HUES48 (cell line): ENCODE results near the gene CITED1.
"Not testable (repeated sequence)": the region's sequence is repeated elsewhere in the genome, so short reads cannot be mapped to it uniquely, and the experiment has no call there.

Source experiments
- H3K27ac ChIP-seq: one replicate; pipeline ENCODE4 v1.7.0; 2013; ENCODE audit warnings: low read depth, low read length, inconsistent platforms
- H3K27me3 ChIP-seq: 2 replicates; pipeline ENCODE4 v1.6.1; 2013; ENCODE audit warnings: mild to moderate bottlenecking, low read length; ENCODE audit not compliant: control insufficient read depth, insufficient read depth
- H3K36me3 ChIP-seq: 2 replicates; pipeline ENCODE4 v1.6.1; 2013; ENCODE audit warnings: low read length; ENCODE audit not compliant: control insufficient read depth, insufficient read depth
- H3K4me1 ChIP-seq: 2 replicates; pipeline ENCODE4 v1.6.1; 2013; ENCODE audit warnings: mild to moderate bottlenecking, low read length; ENCODE audit not compliant: control insufficient read depth, insufficient read depth
- H3K4me3 ChIP-seq: 2 replicates; pipeline ENCODE4 v1.5.1; 2013; ENCODE audit warnings: mild to moderate bottlenecking, low read depth, low read length
- H3K9ac ChIP-seq: 2 replicates; pipeline ENCODE4 v1.6.1; 2013; ENCODE audit warnings: mild to moderate bottlenecking, low read depth, low read length, moderate library complexity
- H3K9me3 ChIP-seq: 2 replicates; pipeline ENCODE4 v1.6.1; 2013; ENCODE audit warnings: low read length; ENCODE audit not compliant: control insufficient read depth, insufficient read depth

The CITED1 gene

DNA sequence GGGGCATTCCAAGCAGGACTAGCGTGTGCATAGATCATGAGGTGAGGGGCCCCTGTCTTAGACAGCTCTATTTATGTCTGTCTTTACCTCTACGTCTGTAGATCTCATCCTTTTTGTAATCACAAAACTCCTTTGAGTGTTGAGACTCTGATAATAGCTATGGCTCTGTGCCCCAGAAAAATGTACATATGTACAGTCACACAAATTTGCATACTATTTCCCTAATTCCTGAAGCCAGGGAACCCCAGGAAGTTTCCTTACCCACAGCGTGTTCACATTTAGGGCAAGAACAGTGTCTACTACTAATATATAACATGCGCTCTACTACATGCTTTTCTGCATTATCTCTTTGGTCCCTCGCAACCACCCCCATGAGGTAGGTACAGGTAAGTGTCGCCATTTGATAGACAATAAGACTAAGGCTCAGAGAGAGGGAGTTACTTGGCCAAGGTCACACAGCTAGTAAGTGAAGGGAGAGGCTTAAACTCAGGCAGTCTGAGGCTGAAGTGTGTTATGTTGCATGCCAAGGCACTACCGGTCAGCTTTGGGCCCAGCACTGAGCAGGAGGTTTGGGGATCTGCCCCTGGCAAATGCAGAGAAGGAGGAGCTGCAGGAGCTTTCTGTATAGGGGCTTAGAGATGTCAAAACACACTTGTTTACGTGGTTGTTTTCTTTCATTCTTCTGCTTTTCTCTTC, 21.0 kb upstream of the CITED1 start:
- Histone ChIP-seq H3K9me3 (no peaks in the 10 kb centered on the region), H3K4me1 (no peaks in the 10 kb centered on the region; the same call in 1 of the 2 replicates), H3K9ac (no peak overlapping the region), H3K27ac (no peak overlapping the region), H3K27me3 (no peaks in the 10 kb centered on the region), H3K36me3 (no peaks in the 10 kb centered on the region), H3K4me3 (no peak overlapping the region)

DNA sequence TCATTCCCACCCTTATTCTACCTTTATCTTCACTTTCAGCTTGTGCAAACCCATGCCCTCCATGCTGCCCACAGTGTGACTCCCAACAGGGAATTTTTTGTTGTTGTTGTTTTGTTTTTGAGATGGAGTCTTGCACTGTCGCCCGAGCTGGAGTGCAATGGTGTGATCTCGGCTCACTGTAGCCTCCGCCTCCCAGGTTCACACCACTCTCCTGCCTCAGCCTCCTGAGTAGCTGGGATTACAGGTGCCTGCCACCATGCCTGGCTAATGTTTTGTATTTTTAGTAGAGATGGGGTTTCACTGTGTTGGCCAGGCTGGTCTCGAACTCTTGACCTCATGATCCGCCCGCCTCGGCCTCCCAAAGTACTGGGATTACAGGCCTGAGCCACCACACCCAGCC, 13.9 kb upstream of the CITED1 start:
- not testable (repeated sequence) for H3K4me1 ChIP-seq

DNA sequence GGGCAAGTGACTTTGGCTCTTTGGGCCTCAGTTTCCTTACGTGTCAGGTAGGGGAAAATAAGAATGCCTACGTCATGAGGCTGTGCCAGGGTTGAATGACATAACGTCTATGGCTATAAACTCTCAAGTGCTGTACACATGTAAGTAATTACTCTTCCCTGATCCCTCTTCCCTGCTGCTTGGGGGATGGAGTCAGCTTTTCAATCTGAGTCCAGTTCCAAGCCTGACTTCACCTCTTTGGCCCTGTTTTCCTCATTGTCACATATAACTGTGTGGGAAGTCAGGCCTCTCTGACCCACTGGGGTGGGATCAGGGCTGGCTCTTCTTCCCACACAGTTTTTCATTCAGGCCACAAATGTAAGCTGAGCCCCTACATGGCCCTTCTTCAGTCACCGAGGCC, 11.4 kb upstream of the CITED1 start:
- Histone ChIP-seq H3K9me3 (peaks cover 10% of the 10 kb centered on the region; the same call in 1 of the 2 replicates), H3K27me3 (peaks cover 30% of the 10 kb centered on the region), H3K4me3 (no peak overlapping the region), H3K27ac (no peak overlapping the region), H3K9ac (no peak overlapping the region), H3K4me1 (peaks cover 8% of the 10 kb centered on the region), H3K36me3 (no peaks in the 10 kb centered on the region)

More for the DNA sequence above, 13.9 kb upstream of the CITED1 start:
- H3K9me3 ChIP-seq = peaks cover 10% of the 10 kb centered on the region; the same call in 1 of the 2 replicates
- H3K9ac ChIP-seq, H3K36me3 ChIP-seq, H3K27ac ChIP-seq, H3K4me3 ChIP-seq: not testable (repeated sequence)
- 0 out of 2 replicates have a peak, but pooled peaks cover 11% of the 10 kb centered on the region for H3K27me3 ChIP-seq

DNA sequence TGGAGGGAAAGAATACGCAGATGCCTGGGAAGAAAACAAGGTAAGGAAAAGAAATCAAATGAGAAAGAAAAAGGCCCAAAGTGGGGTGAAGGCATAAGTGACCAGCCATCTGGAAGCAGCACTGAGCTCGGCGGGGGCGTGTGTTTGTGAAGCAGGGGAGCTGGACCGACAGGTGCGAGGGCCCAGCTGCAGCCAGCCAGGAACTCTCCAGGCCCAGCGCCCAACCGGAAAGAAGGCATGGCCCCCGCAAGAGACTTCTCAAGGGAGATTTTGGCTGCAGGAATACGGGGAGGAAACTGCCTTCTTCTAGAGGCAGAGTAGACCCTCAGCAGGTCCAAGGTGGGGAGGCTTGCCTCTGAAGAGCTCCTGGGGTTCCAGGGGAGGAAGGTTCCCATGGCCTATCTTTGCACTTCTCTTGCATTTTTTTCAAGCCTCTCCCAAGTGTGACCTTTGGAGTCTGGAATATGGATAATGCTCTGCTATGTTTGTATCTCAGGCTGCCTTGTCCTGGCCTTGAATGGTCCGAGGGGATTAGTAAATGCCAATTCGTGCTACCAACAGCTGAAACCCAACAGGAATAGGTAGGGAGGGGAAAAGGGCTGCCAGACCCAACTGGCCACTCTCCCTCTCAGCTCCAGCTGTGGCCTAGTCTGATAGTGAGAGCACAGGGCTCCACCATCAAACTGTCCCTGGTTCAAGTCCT, 10.8 kb upstream of the CITED1 start:
- peaks cover 30% of the 10 kb centered on the region for H3K27me3 ChIP-seq
- no peak overlapping the region for H3K27ac ChIP-seq
- peaks cover 8% of the 10 kb centered on the region for H3K4me1 ChIP-seq
- peaks cover 10% of the 10 kb centered on the region; the same call in 1 of the 2 replicates for H3K9me3 ChIP-seq
- H3K9ac ChIP-seq = no peak overlapping the region
- no peak overlapping the region for H3K4me3 ChIP-seq
- H3K36me3 ChIP-seq = no peaks in the 10 kb centered on the region

DNA sequence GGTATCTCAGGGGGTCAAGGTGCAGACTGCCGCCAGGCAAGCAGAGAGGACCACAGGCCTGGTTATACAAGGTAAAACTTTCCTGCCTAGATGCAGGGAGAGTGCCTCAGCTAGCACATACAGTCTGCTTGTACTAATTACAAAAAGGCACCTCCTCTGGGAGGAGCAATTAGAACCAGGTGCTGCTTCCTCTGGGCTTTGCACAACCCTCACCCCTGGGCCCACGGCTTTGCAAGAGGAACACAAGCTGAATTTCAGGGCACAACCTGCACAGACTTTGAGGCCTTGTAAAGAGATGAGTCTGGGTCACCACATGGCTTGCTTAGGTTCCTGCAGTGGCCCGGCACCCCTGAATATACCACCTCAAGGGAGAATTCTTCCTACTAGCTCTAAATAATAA, 9.2 kb upstream of the CITED1 start:
- Histone ChIP-seq H3K27ac (no peak overlapping the region), H3K36me3 (no peaks in the 10 kb centered on the region), H3K27me3 (peaks cover 40% of the 10 kb centered on the region), H3K9me3 (peaks cover 10% of the 10 kb centered on the region; the same call in 1 of the 2 replicates), H3K4me1 (peaks cover 8% of the 10 kb centered on the region), H3K9ac (no peak overlapping the region), H3K4me3 (no peak overlapping the region)

DNA sequence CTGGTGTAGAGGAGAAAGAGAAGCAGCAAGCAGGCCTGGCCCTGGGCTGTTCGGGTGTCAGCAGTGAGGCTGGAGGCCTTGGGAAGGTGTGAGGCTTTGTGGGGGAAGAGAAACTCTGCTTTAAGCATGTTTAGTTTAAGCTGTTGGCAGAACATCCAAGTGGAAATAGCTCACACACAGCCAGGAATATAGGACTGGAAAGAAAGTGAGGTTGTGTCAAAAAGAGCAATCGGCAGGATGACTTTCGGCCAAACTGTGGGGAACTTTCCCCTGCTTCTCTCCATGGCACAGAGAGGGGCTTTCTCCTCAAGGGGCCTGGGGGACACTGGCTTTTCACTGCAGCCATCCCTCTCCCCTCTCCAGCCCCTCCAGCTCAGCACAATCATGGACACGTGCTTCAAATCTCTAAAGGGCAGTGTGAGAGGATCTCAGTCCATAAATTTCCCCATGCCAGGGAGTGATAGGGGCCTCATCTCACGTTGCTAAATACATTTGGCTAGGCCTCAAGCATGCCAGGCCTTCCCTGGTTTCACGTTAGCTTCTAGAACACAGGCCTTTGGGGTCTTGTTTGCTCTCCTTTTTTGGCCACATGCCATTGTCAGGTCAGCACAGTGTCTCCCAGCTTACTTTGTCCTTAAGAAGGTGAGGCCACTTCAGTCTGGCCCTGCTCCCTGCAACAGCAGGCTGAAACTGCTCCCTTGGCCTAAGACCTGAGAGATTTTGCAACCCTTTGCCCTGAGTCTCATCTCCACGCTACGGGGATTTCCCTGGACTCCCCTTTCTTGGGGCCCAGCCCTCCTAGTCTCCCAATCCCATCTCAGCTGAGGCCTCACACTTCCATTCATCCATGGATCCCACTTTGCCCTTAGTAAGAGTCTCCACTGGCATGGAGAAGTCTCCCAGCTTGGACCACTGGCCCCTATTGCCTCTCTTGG, 8.3 kb upstream of the CITED1 start:
- peaks cover 10% of the 10 kb centered on the region; the same call in 1 of the 2 replicates for H3K9me3 ChIP-seq
- no peak overlapping the region for H3K9ac ChIP-seq
- no peak overlapping the region for H3K27ac ChIP-seq
- no peaks in the 10 kb centered on the region for H3K36me3 ChIP-seq
- peaks cover 50% of the 10 kb centered on the region for H3K27me3 ChIP-seq
- H3K4me1 ChIP-seq = peaks cover 15% of the 10 kb centered on the region
- no peak overlapping the region for H3K4me3 ChIP-seq

DNA sequence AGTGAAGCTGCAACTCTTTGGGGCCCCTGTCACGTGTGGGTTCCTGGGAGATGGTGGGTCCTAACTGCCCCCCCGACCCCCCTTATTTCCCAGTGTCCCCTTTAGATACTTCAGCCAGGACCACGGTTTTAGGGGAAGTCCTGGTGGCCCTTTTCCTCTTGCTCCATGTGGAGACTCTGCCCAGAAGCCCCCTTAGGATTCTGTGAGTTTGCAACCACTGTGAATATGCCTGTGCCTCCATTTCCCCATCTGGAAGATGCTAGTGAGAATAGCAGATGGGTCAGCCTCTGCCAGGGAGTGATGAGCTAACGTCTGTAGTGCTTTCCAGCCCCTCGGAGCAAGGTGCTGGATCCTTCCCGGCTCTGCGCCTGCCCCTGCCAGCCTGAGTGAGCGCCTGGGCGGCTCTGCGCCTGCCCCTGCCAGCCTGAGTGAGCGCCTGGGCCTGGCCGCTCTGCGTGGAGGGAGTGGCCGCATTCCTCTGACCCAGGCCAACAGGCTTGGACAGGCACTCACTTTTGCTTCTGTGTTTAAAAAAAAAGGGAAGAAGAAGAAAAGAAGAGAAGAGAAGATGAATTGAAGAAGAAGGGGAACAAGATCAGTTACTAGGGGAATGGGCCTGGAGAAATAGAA, 6.7 kb upstream of the CITED1 start:
- no peak overlapping the region for H3K4me3 ChIP-seq
- H3K9me3 ChIP-seq = peaks cover 8% of the 10 kb centered on the region; the same call in 1 of the 2 replicates
- H3K36me3 ChIP-seq = no peaks in the 10 kb centered on the region
- no peak overlapping the region for H3K9ac ChIP-seq
- peaks cover 65% of the 10 kb centered on the region for H3K27me3 ChIP-seq
- no peak overlapping the region for H3K27ac ChIP-seq
- H3K4me1 ChIP-seq = peaks cover 20% of the 10 kb centered on the region

DNA sequence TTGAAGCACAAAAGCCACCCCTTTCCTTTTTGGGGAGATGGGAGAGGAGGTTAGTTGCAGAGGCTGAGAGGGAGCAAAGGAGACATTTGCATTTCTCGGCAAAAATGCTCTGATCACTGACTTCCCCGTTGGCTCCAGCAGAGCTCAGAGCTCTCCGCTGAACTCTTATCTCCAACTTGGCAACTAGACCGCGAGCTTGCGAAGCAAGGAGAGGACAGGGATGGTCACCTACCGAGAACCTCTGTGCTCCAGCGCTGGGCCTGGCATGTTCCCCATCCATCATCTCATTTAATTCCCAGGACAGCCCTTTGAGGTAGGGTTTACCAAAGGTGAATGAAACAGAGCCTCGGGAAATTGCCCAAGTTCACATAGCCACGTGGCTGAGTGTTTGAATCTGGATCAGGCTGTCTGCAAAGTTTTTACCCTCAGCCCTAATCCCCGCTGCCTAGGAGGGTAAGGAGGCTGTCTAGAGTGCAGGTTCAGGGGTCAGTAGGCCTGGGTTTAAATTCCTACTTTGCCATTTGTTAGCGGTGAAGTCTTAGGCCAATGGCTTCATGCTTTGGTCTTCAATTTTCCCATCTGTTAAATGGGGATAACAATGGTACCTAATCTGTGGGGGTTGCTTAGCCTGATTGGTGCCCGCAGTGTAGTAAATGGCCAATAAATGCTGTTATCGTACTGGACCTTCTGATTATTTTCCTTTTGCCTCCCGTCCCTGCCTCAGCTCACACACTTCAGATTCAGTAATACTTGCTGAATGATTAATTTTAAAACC, 3.8 kb upstream of the CITED1 start:
- no peak overlapping the region for H3K9ac ChIP-seq
- H3K4me3 ChIP-seq = peak overlapping the region; percentile 60
- peaks cover 12% of the 10 kb centered on the region; the same call in 1 of the 2 replicates for H3K4me1 ChIP-seq
- peaks cover 78% of the 10 kb centered on the region for H3K27me3 ChIP-seq
- H3K9me3 ChIP-seq = peaks cover 2% of the 10 kb centered on the region; the same call in 1 of the 2 replicates
- H3K27ac ChIP-seq = no peak overlapping the region
- no peaks in the 10 kb centered on the region for H3K36me3 ChIP-seq

DNA sequence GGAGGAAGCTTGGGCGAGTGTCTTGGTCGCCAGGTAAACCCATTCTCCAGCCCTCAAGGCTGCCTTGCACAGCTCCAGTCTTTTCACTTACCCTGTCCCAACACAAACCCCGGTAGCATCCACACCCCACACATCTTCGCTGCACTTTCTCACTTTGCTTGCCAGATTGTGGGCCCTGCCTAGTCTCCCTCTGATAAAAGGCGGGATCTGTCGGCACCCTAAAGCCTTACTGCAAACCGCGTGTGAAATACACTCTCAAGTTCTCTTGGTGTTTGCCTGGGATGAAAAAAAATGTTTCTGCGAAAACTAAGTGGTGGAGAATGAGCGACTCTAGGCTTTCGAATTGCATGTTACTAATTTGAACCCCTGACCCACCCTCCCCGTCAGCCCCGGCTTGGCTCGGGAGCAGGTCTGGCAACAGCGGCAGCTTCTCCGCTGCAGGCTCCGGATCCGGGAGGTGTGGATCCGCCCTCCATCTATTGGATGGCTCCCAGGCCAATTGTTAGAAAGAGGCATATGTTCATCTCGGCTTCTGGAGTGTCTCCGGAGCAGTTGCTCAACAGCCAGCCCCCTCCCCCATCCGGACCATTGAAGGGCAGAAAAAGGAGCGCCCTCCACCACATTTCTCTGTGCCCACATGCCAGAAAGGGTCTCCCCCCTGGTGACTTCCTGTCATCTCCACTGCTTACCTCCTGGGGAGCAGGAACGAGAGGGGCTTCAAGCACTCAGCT, 3.0 kb upstream of the CITED1 start:
- peaks cover 5% of the 10 kb centered on the region; the same call in 1 of the 2 replicates for H3K9me3 ChIP-seq
- H3K36me3 ChIP-seq = no peaks in the 10 kb centered on the region
- H3K4me3 ChIP-seq = peak overlapping the region; percentile 60
- peaks cover 12% of the 10 kb centered on the region; the same call in 1 of the 2 replicates for H3K4me1 ChIP-seq
- H3K27ac ChIP-seq = no peak overlapping the region
- H3K9ac ChIP-seq = no peak overlapping the region
- peaks cover 78% of the 10 kb centered on the region for H3K27me3 ChIP-seq
